Endothelial cell of umbilical vein (primary cell): ENCODE measurements around the gene CTPS1. TPM values are rescaled to one million over a fixed set of nuclear protein-coding genes. Genes with fewer than 3 reads are reported as not detected.

Experiments used
- BruUV-seq: library from RNA; stranded (reverse); fragments of 400-500 nt; replicated peaks from 2 replicates; lab custom pipeline; 2021; lab: Mats Ljungman, UMichigan
- CTCF ChIA-PET: fragments of 300-600, 350-600 bp; sonication (Branson Sonifier 250); formaldehyde crosslinking; loops from one replicate; lab custom pipeline; 2021; ENCODE audit warnings: antibody characterized with exemption, inconsistent platforms; lab: Charles Lee
- POLR2A ChIA-PET: fragments of 300-600, 350-600 bp; sonication (Branson Sonifier 250); formaldehyde crosslinking; loops from one replicate; lab custom pipeline; 2021; ENCODE audit warnings: antibody characterized with exemption, inconsistent platforms; lab: Charles Lee
- DNase-seq: peaks from one replicate; pipeline ENCODE4 v3.0.0-alpha.2; 2011; ENCODE audit warnings: low read depth, low spot score
- FAIRE-seq: peaks from 2 replicates; lab custom pipeline; 2011; peaks lifted over from hg19 to GRCh38; lab: Jason Lieb, UNC
- H2AFZ ChIP-seq: 2 replicates; pipeline ENCODE4 v1.6.0; 2012; ENCODE audit warnings: low read depth, low read length, control low read depth, inconsistent platforms
- H3K27ac ChIP-seq: 2 replicates; pipeline ENCODE4 v1.5.1; 2011; ENCODE audit warnings: low read depth, mild to moderate bottlenecking, control low read depth, low read length, moderate library complexity; ENCODE audit not compliant: insufficient read depth
- H3K27me3 ChIP-seq, 2 experiments: 2 replicates each; pipeline versions ENCODE4 v1.6.0 to v1.6.1; 2011; ENCODE audit warnings: low read length in 2 of 2, mixed read lengths in 1 of 2; ENCODE audit not compliant: control insufficient read depth in 2 of 2, insufficient read depth in 2 of 2
- H3K36me3 ChIP-seq, 2 experiments: 2 replicates in 1 of 2; 3 replicates in 1 of 2; pipeline ENCODE4 v1.5.1; 2011; ENCODE audit warnings: low read length in 2 of 2, mild to moderate bottlenecking in 1 of 2, moderate library complexity in 1 of 2; ENCODE audit not compliant: control insufficient read depth in 2 of 2, insufficient read depth in 2 of 2; ENCODE audit errors: extremely low read depth in 1 of 2
- H3K4me1 ChIP-seq: 3 replicates; pipeline ENCODE4 v1.5.1; 2011; ENCODE audit warnings: mild to moderate bottlenecking, low read length; ENCODE audit not compliant: control insufficient read depth, insufficient read depth; ENCODE audit errors: extremely low read depth
- H3K4me2 ChIP-seq: 2 replicates; pipeline ENCODE4 v1.6.1; 2011; ENCODE audit warnings: low read length, control low read depth, mixed read lengths; ENCODE audit not compliant: insufficient read depth
- H3K4me3 ChIP-seq, 3 experiments: fragments of 200-600 bp in 1 of 3; sonication (generic), shearing (Covaris generic) in 1 of 3; replicated peaks in 1 of 3; 2 replicates each; pipeline ENCODE4 v1.5.1; 2011 to 2016; ENCODE audit warnings: control low read depth in 3 of 3, low read length in 3 of 3, mild to moderate bottlenecking in 2 of 3, inconsistent platforms in 1 of 3, low read depth in 1 of 3, moderate library complexity in 1 of 3; ENCODE audit not compliant: insufficient read depth in 1 of 3
- H3K79me2 ChIP-seq: 2 replicates; pipeline ENCODE4 v1.6.0; 2012; ENCODE audit warnings: low read length, inconsistent platforms; ENCODE audit not compliant: control insufficient read depth, insufficient read depth
- H3K9ac ChIP-seq: replicated peaks from 2 replicates; pipeline ENCODE3; 2011; ENCODE audit warnings: low read length, control low read depth; ENCODE audit not compliant: insufficient read depth; ENCODE audit errors: extremely low read depth
- H3K9me1 ChIP-seq: replicated peaks from 3 replicates; pipeline ENCODE4 v1.6.0; 2011; ENCODE audit warnings: mild to moderate bottlenecking, low read length; ENCODE audit not compliant: control insufficient read depth, insufficient read depth; ENCODE audit errors: extremely low read depth
- H3K9me3 ChIP-seq: replicated peaks from 2 replicates; pipeline ENCODE4 v1.5.1; 2012; ENCODE audit warnings: low read length, inconsistent platforms; ENCODE audit not compliant: control insufficient read depth, insufficient read depth
- H4K20me1 ChIP-seq: replicated peaks from 2 replicates; pipeline ENCODE3; 2011; ENCODE audit warnings: mild to moderate bottlenecking, low read length; ENCODE audit not compliant: control insufficient read depth, insufficient read depth; ENCODE audit errors: extremely low read depth
- CTCF ChIP-seq, 2 donors: IDR thresholded peaks; 1 replicate in 1 of 2; 2 replicates in 1 of 2; pipeline ENCODE4 v1.5.1; 2011; ENCODE audit warnings: low read length in 2 of 2, mild to moderate bottlenecking in 2 of 2, moderate library complexity in 2 of 2, control low read depth in 1 of 2, inconsistent platforms in 1 of 2, low read depth in 1 of 2; ENCODE audit not compliant: insufficient read depth in 1 of 2; ENCODE audit errors: extremely low read depth in 1 of 2
- EZH2 ChIP-seq: IDR thresholded peaks from 2 replicates; pipeline ENCODE4 v1.6.1; 2012; ENCODE audit warnings: borderline replicate concordance, low read depth, mild to moderate bottlenecking, moderate library complexity, low read length, inconsistent platforms; ENCODE audit not compliant: severe bottlenecking
- FOS ChIP-seq: IDR thresholded peaks from 2 replicates; pipeline ENCODE4 v1.6.1; 2011; ENCODE audit warnings: mild to moderate bottlenecking, low read length, moderate library complexity, borderline replicate concordance; ENCODE audit not compliant: insufficient read depth
- GATA2 ChIP-seq: IDR thresholded peaks from 2 replicates; pipeline ENCODE4 v1.7.0; 2011; ENCODE audit warnings: low read depth, mild to moderate bottlenecking, moderate library complexity, mixed read lengths, low read length; ENCODE audit not compliant: insufficient read length, insufficient read depth
- JUN ChIP-seq: IDR thresholded peaks from 2 replicates; pipeline ENCODE4 v1.6.1; 2011; ENCODE audit warnings: borderline replicate concordance, low read depth; ENCODE audit not compliant: insufficient read length, insufficient read depth
- MAX ChIP-seq: IDR thresholded peaks from 2 replicates; pipeline ENCODE4 v1.6.1; 2011; ENCODE audit not compliant: insufficient read depth, insufficient read length
- MYC ChIP-seq: IDR thresholded peaks from one replicate; pipeline ENCODE4 v1.6.1; 2011; ENCODE audit warnings: mild to moderate bottlenecking, low read depth, low read length
- POLR2A ChIP-seq: IDR thresholded peaks from 2 replicates; pipeline ENCODE4 v1.6.1; 2012; ENCODE audit warnings: low read depth, mild to moderate bottlenecking, control low read depth, low read length
- POLR2AphosphoS5 ChIP-seq: IDR thresholded peaks from 2 replicates; pipeline ENCODE4 v1.6.1; 2012; ENCODE audit warnings: low read depth, mild to moderate bottlenecking, control low read depth, low read length, moderate library complexity; ENCODE audit not compliant: insufficient read depth
- dilution Hi-C: fragments of 300-500 bp; cut with MboI; formaldehyde crosslinking; loops from one replicate; pipeline ENCODE4 v1.15.0; 2019; ENCODE audit warnings: low sequenced_read_pairs; ENCODE audit not compliant: extremely low pct_ligation_motif_present
- intact Hi-C: fragments of 100-400 bp; cut with micrococcal nuclease; formaldehyde crosslinking; loops from one replicate; pipeline ENCODE4 v1.10.0; 2022
- polyA plus RNA-seq, 4 experiments: library from polyadenylated mRNA; depleted of rRNA in 3 of 4; stranded (reverse) in 3 of 4; unstranded in 1 of 4; fragments of >200 nt; gene quantifications; 2 replicates each; pipeline versions ENCODE4 v1.2.1 to v1.2.3, GENCODE V29; 2011 to 2012; ENCODE audit warnings: missing spikeins in 1 of 4
- total RNA-seq: library from RNA; stranded (reverse); gene quantifications from 2 replicates; pipeline ENCODE4 v1.2.3, GENCODE V29; 2021

The CTPS1 gene
- total and polyA plus RNA-seq, 2 donors (not counting 3 experiments of a cell fraction or from before 2014, with no cell fraction given) = 24.9 to 65.8 TPM

GRCh38 chr1:40956407-40956806 lies 23.1 kb upstream of the CTPS1 start:
- Histone ChIP-seq H3K27me3 (peaks cover 2 to 14% of the 10 kb centered on the region in 2 experiments), H4K20me1 (no peaks in the 10 kb centered on the region), H3K36me3 (no peaks in the 10 kb centered on the region), H3K9me3 (no peaks in the 10 kb centered on the region), H3K4me2 (no peak overlapping the region), H2AFZ (no peak overlapping the region), H3K4me1 (no peaks in the 10 kb centered on the region), H3K9ac (no peak overlapping the region), H3K9me1 (no peaks in the 10 kb centered on the region), H3K4me3 (no peak overlapping the region), H3K79me2 (no peaks in the 10 kb centered on the region), H3K27ac (no peak overlapping the region)
- dilution Hi-C loops = no loop called here
- TF ChIP-seq FOS (no peak), POLR2AphosphoS5 (no peak), MAX (no peak), JUN (no peak), POLR2A (no peak), GATA2 (no peak)
- ChIA-PET POLR2A (no interaction called here), CTCF (interaction anchor here (1.0 to 19.5 kb wide), 4 partner anchors 10 to 182 kb away, joined by 3 to 898 read pairs (median 6); partner anchors contain the start of gene CITED4)
- FAIRE-seq (no peak), DNase-seq (no peak)
- intact Hi-C loops = no loop called here
- BruUV-seq = no TSS peak

- Histone ChIP-seq H4K20me1 (no peaks in the 10 kb centered on the region), H3K9me3 (no peaks in the 10 kb centered on the region), H2AFZ (no peak overlapping the region), H3K4me2 (no peak overlapping the region), H3K9me1 (no peaks in the 10 kb centered on the region), H3K9ac (no peak overlapping the region), H3K27me3 (peaks cover 2 to 14% of the 10 kb centered on the region in 2 experiments), H3K36me3 (no peaks in the 10 kb centered on the region), H3K4me1 (no peaks in the 10 kb centered on the region), H3K27ac (no peak overlapping the region), H3K79me2 (no peaks in the 10 kb centered on the region), H3K4me3 (no peak overlapping the region)
- CTCF ChIA-PET = interaction anchor here (1.2 to 19.5 kb wide), 2 partner anchors 45 to 101 kb away, joined by 3 to 898 read pairs; partner anchors contain the start of gene CITED4
- DNase-seq (no peak), FAIRE-seq (no peak)
- POLR2A ChIA-PET = no interaction called here
- BruUV-seq = no TSS peak
- dilution Hi-C loops (no loop called here), intact Hi-C loops (no loop called here)
- TF ChIP-seq MAX = no peak
- no peak for TF ChIP-seq FOS
- TF ChIP-seq MYC = no peak
- TF ChIP-seq CTCF (IDR thresholded peaks at IDR 0.05; ENCODE audit: extremely low read depth in 1 of 2, insufficient read depth in 1 of 2, low read depth in 1 of 2, low read length in 2 of 2) = no peak
- no peak for TF ChIP-seq POLR2A
- TF ChIP-seq GATA2 = no peak
- TF ChIP-seq POLR2AphosphoS5 = no peak
- no peak for TF ChIP-seq EZH2
- no peak for TF ChIP-seq JUN
Measured at GRCh38 chr1:40958210-40958609, 21.3 kb upstream of the CTPS1 start.
